ENCODE results near the gene C2CD2.

GRCh38 chr21:41975391-41976272, 21.8 kb upstream of the C2CD2 start:
- TF ChIP-seq ZFP3 (CRISPR knock-in tag; IDR thresholded peaks at IDR 0.05), result no peak
- TF ChIP-seq, protein P1, sequence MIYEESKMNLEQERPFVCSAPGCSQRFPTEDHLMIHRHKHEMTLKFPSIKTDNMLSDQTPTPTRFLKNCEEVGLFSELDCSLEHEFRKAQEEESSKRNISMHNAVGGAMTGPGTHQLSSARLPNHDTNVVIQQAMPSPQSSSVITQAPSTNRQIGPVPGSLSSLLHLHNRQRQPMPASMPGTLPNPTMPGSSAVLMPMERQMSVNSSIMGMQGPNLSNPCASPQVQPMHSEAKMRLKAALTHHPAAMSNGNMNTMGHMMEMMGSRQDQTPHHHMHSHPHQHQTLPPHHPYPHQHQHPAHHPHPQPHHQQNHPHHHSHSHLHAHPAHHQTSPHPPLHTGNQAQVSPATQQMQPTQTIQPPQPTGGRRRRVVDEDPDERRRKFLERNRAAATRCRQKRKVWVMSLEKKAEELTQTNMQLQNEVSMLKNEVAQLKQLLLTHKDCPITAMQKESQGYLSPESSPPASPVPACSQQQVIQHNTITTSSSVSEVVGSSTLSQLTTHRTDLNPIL (CRISPR knock-in tag; IDR thresholded peaks at IDR 0.05; ENCODE audit: low read depth), result no peak

All from SK-N-SH treated with all-trans-retinoic acid at 6 μM for 48 hours (cell line).